ENCODE results near the gene CD164L2. TPM values are rescaled to one million over a fixed set of nuclear protein-coding genes. Genes with fewer than 3 reads are reported as not detected.
"Not testable (repeated sequence)": the region's sequence is repeated elsewhere in the genome, so short reads cannot be mapped to it uniquely, and the experiment has no call there.

Gene CD164L2
- total and polyA plus RNA-seq, 12 donors, result not detected

DNA sequence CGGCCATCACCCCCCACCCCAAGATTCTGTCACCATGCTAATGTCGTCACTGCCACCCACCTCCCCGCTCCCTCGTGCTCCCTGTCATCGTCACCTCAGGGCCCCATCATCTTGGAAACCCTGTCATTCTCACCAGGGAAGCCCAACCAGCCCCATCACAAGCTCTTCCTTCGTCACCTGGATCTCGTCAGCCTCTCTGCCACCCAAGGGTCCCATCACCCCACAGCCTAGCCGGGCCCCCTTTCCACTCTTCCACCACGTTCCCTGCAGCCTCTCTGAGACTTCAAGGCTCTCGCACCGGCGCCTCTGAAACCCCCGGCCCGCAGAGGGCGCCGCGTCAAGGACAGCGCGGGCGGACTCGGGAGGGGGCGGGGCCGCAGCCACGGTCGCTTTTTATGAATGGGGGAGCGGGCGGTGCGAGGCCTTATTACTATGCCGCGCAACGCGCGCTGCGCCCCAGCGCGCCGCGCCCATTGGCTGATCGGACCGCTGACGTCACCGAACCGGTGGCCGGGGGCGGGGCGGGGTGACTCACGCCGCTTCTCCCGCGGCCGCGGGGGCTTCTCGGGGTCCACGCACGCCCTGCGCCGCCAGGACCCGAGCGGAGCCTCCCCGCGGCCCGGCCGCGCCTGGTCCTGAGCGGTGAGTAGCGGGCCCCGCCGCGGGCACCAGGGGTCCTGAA, 9.1 kb upstream of the CD164L2 start, which contains the start of gene GPR3:
GPR3 (plus strand) TSS at position 527 of the 682 bp plus-strand sequence. CDS start 1,177 bp downstream, outside the sequence.
- H3K36me3 ChIP-seq, result no peaks in the 10 kb centered on the region
- TF ChIP-seq, protein P1, sequence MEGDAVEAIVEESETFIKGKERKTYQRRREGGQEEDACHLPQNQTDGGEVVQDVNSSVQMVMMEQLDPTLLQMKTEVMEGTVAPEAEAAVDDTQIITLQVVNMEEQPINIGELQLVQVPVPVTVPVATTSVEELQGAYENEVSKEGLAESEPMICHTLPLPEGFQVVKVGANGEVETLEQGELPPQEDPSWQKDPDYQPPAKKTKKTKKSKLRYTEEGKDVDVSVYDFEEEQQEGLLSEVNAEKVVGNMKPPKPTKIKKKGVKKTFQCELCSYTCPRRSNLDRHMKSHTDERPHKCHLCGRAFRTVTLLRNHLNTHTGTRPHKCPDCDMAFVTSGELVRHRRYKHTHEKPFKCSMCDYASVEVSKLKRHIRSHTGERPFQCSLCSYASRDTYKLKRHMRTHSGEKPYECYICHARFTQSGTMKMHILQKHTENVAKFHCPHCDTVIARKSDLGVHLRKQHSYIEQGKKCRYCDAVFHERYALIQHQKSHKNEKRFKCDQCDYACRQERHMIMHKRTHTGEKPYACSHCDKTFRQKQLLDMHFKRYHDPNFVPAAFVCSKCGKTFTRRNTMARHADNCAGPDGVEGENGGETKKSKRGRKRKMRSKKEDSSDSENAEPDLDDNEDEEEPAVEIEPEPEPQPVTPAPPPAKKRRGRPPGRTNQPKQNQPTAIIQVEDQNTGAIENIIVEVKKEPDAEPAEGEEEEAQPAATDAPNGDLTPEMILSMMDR (IDR thresholded peaks at IDR 0.05), result peak; percentile 22 to 79 (median 58)
- ATAC-seq (peak; percentile 87 to 92 (median 90)), DNase-seq (peak; percentile 92 to 93)
- H3K4me1 ChIP-seq, result peaks cover 7 to 50% (median 36%) of the 10 kb centered on the region in 9 donors
- intact Hi-C loops (cut with DNase I), result loop anchor here in 9 of 10 donors (2.0 to 10.0 kb wide), 7 partner anchors 35 to 347 kb away; no protein-coding TSS in a partner anchor
- 1 to 2% methylated on average over 69 of the region's 69 CpGs for WGBS, 2 donors
- no peaks in the 10 kb centered on the region for H3K9me3 ChIP-seq
- H3K4me3 ChIP-seq, result peak within 1 kb of the TSS; percentile 26 to 69 (median 55)
- H3K27ac ChIP-seq, result peak within 1 kb of the TSS; percentile 5 to 82 (median 76)
- H3K27me3 ChIP-seq, result no peaks in the 10 kb centered on the region

DNA sequence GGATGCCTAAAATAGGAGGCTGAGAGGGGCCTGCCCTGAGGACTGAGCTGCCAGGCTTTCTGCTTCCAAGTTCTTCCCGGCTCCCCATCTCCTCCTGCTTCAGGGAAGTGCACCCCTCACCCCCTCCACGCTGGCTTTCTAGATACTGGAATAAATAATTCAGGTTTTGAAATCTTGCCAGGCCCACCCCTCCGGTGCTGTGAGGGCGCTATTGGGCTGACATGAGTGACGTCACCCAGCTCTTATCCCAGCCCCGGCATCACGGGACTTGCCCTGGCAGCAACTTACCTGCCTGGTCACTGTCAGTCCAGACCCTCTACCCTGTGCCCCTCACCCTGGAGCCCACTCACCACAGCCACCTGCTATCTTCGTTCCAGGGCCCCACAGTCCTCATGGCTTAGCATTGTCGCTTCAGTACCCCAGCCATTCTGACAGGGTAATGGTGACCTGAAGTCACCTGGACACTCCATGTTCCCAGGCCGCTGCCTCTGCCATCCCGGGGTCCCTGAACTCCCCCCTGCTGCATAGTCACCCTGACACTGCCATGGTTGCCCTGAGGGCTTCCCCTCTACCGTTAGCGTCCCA, 8.5 kb upstream of the CD164L2 start:
- Histone ChIP-seq H3K4me1 (peaks cover 7 to 44% (median 30%) of the 10 kb centered on the region in 9 donors), H3K4me3 (peak overlapping the region in 9 of 10 donors; percentile 35 to 69 (median 55)), H3K27me3 (no peaks in the 10 kb centered on the region), H3K9me3 (no peaks in the 10 kb centered on the region), H3K36me3 (no peaks in the 10 kb centered on the region), H3K27ac (peak overlapping the region; percentile 5 to 82 (median 74))
- ATAC-seq (peak; percentile 23 to 75 (median 60)), DNase-seq (peak in 1 of 2 donors; percentile 70)
- intact Hi-C loops (cut with DNase I), result loop anchor here in 9 of 10 donors (1.0 to 10.0 kb wide), 8 partner anchors 25 to 347 kb away; partner anchors contain the start of gene MAP3K6 (in 1 of the 9)
- WGBS, 2 donors, result 5 to 7% methylated on average over 13 of the region's 13 CpGs
- TF ChIP-seq, protein P1 (IDR thresholded peaks at IDR 0.05), result peak in 5 of 9 donors; percentile 6 to 33 (median 19)

- H3K9me3 ChIP-seq, result no peaks in the 10 kb centered on the region
- no peak overlapping the region for H3K4me3 ChIP-seq
- DNase-seq, result peak; percentile 68 to 72
- TF ChIP-seq, protein P1 (IDR thresholded peaks at IDR 0.05), result peak; percentile 77 to 90 (median 88)
- H3K27ac ChIP-seq, result peak overlapping the region in 6 of 10 donors; percentile 6 to 48 (median 44)
- H3K4me1 ChIP-seq, result peaks cover 7 to 27% (median 20%) of the 10 kb centered on the region in 9 donors
- ATAC-seq, result no peak
- peaks cover 0 to under 1% (median 0%) of the 10 kb centered on the region in 7 donors for H3K27me3 ChIP-seq
- 40% methylated on average over 5 of the region's 5 CpGs for WGBS, 2 donors
- intact Hi-C loops (cut with DNase I), result loop anchor here in 6 of 10 donors (1.0 to 10.0 kb wide), 6 partner anchors 22 to 284 kb away; partner anchors contain the start of gene MAP3K6 (in 1 of the 6)
- H3K36me3 ChIP-seq, result no peaks in the 10 kb centered on the region
Observed at GRCh38 chr1:27388337-27389005, 5.3 kb upstream of the CD164L2 start.

DNA sequence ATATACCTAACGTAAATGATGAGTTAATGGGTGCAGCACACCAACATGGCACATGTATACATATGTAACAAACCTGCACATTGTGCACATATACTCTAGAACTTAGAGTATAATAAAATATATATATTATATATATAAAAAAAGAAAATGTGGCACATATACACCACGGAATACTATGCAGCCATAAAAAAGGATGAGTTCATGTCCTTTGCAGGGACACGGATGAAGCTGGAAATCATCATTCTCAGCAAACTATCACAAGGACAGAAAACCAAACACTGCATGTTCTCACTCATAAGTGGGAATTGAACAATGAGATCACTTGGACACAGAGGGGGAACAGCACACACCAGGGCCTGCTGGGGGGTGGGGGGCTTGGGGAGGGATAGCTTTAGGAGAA, 1.7 kb upstream of the CD164L2 start:
- H3K27me3 ChIP-seq, H3K27ac ChIP-seq, H3K9me3 ChIP-seq, H3K4me3 ChIP-seq, ATAC-seq, H3K36me3 ChIP-seq, DNase-seq: not testable (repeated sequence)
- intact Hi-C loops (cut with DNase I), result loop anchor here in 4 of 10 donors (5.0 to 10.0 kb wide), 3 partner anchors 82 to 280 kb away; no protein-coding TSS in a partner anchor
- H3K4me1 ChIP-seq, result peaks cover 0 to 17% (median 5%) of the 10 kb centered on the region in 9 donors
- WGBS, 2 donors, result 91 to 95% methylated on average over 3 of the region's 3 CpGs

Data from heart right ventricle (tissue), 16 donors.